GM18511 (cell line): ENCODE measurements around the gene SH3PXD2B.

Experiments
- ATAC-seq: cut with Tn5 transposase; IDR thresholded peaks from one replicate; pipeline ENCODE4 v1.9.1; 2021; ENCODE audit warnings: mild to moderate bottlenecking, moderate library complexity; ENCODE audit not compliant: unreplicated experiment

SH3PXD2B gene

DNA sequence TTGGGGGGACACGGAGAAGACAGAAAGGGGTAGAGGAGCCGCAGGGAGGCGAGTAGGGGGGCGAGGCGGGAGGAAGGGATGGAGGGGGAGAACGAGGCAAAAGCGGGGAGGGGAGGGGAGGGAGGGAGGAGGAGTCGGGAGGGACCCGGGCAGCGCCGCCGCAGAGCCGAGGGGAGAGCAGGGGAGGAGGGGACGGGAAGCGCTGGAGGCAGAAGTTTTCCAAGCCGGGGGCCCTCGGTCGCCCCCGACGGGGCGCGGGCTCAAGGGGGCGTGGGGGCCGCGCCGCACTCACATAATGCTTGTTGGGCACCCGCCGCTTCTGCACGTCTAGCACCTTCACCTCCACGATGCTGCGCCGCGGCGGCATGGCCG lies 353 bp downstream of the SH3PXD2B start:
- no peak for ATAC-seq

DNA sequence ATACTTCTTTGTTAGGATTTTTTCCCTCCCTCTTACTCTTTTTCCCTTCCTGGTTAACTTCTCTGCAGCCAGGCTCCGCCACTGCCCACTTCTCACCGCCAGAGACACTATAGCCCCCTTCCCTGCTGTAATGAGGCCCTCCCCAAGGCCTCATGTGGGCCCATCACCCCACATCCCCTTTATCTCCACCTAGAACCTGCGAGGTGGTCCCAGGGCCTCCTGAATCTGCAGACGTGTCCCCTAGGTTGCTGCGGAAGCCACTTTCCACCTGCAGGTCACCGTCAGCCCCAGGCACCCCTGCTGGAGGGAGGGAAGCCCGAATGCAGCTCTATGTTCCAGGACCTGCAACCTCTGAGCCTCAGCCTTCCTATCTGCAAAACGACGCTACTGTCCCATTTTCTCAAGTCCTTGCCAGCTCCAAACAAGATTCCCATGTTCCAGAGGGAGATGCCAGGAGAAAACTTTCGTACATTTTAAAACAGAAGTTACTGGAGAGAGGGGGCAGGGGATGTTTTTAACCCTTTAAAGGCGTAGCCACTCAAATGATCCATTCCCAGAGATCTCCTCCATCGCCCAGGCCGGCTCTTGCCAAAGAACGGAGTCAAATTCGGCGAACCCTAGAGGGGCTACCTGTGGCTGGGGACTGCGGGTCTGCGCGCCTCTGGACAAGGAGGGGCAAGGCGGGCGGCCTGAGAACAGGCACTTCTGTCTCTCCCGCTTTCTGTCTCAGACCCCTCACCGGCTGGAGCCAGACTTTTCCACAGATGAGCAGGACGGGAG lies 929 bp downstream of the SH3PXD2B start:
- ATAC-seq = no peak

DNA sequence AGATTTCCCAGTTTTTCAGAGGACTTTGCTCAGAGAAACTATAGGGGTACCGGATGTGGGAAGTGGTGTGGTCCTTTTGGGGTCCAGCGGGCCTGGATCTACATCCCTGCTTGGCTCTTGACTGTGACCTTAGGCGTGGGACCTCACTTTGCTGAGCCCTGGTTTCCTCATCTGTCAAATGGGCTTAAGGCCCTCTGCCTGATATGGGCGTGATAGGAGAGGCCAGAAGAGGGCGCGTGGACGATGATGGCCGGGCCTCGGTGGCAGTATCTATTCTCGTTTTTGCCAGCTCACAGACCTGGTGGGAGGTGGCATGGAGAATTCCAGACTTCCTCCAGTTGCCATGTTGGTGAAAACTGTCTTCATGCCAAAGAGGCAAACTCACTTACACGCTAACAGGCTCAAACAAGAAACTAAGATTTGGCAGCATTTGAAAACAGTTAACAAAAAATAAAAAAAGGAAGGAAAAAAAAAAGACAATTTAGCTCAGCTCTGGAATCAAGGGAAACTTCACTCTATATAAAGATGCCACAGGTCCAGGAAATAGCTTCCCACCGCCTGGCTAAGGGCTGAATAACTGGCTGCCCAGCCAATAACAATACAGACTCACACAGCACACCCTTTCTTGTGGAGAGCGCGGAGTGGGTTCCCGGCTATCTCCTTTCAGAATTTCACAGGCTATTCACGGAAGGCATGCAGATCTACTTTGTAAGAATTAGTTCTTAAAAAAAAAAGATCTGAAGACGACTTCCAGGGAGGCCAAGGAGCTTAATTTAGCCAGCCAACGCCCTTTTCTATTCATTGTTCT lies 1.7 kb downstream of the SH3PXD2B start:
- ATAC-seq = no peak

DNA sequence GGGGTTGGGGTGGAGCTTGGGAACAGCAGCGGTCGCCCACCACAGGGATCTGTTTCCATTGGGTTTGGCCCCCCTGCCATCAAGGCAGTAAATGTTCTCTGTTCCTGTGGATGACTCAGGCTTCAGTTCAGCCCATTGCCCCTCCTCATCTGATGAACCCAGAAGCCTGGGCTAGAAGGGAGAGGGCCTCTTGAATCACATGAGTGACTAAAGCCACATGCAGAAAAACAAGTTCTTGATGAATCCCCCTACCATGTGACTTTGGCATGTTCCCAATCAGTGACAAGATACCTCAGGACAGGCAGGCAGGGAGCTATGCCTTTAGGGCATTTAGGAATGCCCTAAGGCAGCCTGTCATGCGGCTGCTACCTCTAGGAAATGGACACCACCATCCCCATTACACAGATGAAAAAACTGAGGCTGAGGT lies 2.5 kb downstream of the SH3PXD2B start:
- no peak for ATAC-seq

DNA sequence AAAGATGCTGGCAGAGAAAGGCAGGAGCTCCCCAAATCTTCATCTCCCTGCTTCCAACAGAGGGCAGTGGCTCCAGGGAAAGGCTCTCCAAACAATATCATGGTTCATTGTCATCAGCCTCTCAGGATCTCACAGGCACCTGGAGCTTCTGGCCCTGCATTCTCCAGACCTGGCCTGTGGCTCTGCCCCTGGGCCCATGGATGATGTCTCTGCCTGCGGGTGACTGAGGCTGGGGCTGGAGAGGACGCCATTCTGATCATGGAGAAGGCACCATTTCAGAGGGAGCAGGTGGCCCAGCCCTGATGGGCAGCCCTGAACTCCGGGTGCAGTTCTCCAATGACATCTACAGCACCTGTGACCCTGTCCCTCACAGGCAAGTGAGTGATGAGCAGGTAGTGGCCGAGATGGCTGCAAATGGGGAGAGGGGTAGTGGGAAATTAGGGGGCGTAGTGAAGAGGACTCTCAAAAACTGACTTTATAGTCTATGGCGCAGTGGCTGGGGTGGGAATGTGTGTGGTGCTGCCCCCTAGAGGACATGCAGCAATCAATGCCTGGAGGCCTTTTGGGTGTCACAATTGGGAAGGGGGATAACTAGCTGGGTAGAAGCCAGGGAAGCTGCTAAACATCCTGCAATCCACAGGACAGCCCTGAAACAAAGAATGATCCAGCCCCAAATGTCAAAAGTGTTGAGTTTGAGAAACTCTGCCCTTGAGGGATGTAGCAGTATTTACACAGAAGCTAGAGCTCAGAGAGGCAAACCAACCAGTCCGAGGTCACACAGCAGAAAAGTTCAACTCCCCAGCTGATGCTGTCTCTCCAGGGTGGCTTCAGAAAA lies 3.2 kb downstream of the SH3PXD2B start:
- no peak for ATAC-seq

DNA sequence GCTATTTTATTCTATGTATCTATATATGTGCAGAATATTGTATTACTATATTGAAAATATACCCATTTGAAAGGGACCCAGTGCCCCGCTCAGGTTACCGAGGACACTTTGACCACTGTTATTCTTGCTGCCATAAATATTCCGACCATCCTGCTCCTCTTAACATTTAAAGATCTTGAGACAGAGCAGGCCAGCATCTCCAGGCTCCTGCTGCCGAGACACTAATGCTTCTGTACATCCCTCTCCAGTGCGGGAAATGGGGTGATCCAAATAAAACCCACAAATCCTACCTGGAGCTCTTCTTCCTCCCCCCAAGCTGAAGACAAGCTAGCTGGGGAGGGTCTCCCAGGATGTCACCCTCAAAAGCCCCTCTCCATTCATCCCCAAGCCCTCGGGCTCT lies 3.9 kb downstream of the SH3PXD2B start:
- no peak for ATAC-seq

DNA sequence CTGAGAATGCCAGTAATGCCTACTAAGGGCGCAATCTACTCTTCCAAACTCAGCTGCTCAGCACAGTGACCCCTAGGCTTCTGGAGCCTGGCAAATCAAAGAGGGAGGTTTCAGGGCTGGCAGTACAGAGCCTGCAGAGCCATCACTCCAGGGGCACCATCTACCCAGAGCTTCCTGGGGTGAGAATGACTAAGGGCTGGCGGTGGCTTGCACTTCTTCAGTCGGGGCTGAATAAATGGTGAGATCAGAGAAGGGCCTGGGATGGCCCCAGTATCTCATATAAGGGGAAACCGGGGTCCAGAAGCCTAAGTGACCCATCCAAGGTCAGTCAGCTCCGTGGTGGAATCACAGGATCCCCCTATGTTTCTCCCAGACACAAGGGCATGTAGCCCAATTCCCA lies 5.3 kb downstream of the SH3PXD2B start:
- no peak for ATAC-seq

DNA sequence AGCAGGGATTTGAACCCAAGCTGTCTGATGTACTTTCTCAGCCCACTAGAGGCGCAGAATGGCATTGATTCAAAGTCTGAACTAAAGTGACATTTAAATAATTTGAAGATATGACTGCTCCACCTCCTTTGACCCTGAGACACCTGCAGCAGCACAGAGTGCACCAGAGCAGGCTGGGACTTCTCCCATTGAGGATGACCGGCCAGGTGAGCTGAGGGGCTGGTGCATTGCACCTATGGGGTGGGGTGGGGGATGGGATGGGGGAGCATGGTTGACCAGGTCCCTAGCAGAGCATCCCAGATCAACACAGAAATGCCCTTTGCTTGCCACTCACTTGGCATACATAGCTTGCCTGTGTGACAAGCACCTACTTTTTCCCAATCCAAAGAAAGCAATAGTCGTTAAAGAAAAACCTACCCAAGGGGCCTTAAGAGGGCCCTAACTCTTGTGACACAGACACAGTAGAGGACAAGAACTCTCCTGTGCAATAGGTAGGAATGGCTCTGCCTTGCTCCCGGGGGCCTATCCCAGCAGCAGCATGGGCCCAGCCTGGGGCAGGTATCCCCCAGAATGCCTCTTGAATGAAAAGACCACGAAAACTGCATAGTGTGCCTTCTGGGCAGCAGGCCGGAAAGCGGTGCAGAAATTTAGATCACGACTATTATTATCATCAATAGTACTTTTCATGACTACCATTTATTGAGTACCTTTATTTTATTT lies 6.5 kb downstream of the SH3PXD2B start:
- no peak for ATAC-seq

DNA sequence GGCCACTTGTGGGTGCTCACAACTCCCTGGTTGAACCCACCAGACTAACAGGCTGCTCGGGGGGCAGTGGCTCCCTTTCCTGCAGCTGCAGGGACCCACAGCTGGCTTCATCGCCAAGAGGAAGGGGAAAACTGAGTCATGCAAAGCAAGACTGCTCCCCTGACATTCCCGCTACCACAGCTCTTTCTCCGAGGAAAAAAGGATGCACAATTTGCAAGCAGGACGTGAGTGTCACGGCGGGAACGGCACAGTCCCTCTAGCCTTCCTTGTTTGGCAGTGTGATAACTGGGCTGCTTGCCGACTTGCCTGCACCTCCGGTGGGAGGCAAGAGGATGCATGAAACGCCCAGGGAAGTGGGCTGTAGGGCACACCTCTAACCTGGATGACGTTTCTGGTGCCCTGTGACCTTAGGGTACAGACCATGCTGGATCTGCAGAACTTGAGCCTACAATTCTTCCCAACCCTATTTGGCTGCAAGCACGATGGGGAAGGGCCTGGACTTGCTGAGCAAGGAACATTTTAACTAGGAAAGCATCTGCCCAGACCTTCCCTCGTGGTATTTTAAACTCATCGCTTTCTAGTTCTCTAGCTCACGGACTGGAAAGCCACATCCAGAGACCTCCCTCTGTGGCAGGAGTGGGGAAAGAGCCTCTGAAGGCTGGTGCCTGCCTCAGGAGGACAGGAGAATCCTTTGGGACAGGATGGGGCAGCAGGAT lies 7.8 kb downstream of the SH3PXD2B start:
- no peak for ATAC-seq

DNA sequence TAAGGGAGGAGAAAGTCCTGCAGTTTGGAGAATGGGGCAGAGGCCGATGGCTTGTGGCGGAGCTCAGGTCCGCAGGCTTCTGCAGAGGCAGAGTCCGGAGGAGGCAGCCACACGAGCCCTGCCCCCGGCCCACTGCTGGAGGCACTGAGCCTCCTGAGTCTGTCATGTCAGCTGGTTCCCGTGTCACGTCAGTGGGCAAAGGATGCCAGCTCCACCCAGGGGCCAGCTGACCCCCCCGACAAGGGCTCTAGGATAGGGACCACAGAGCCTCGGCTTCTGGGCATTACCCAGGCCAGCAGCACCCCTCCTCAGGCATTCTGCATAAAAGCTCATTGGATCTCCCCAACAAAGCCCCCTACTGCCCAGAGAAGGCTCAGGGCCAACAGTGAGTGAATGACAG lies 8.5 kb downstream of the SH3PXD2B start:
- no peak for ATAC-seq

DNA sequence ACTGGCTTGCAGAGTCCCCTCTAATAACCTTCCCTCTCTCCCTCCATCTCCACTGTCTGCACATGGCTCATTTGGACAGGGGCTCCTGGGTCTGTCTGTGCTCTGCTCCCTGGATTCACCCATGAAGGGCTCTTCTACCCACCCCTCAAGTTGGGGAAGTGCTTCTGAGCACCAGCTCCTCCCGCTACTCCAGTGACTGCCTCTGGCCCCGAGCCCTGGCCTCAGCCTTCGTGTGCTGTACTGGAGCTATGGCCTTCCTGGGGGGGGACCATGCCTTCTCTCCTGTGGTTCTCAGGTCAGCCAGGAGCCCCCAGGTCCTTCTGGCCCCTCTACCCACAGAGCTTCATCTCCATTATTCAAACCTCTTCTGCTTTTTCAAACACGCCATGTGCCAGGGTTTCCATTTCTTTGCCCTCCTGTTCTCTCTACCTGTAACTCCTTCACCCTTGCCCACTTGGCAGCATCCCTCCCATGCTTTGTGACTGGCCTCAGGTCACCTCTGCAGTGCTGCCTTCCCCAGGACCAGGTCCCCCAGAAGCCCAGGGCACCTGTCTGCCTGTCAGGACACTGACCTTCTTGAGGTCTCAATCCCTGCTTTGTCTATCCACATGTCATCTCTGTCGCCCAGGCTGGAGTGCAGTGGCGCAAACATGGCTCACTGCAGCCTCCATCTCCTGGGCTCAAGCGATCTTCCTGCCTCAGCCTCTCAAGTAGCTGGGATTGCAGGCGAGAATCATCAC lies 9.5 kb downstream of the SH3PXD2B start:
- no peak for ATAC-seq

DNA sequence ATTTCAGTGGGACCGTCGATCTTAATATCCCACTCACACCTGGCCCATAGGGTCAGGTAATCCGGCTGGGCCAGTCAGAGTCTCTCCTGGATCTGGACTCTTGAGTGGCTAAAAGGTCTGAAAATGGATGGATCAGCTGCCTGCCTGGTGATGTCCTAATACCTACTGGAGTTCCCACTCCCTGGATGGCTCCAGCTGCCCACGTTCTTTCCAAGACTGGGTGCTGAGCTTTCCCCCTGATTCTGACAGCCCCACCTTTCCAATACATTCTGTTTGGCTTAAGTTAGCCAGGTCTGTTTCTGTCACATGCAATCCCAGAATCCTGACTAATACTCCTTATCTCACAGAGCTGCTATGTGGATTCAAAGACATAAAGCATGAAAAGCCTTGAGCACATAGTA lies 10.2 kb downstream of the SH3PXD2B start:
- no peak for ATAC-seq

DNA sequence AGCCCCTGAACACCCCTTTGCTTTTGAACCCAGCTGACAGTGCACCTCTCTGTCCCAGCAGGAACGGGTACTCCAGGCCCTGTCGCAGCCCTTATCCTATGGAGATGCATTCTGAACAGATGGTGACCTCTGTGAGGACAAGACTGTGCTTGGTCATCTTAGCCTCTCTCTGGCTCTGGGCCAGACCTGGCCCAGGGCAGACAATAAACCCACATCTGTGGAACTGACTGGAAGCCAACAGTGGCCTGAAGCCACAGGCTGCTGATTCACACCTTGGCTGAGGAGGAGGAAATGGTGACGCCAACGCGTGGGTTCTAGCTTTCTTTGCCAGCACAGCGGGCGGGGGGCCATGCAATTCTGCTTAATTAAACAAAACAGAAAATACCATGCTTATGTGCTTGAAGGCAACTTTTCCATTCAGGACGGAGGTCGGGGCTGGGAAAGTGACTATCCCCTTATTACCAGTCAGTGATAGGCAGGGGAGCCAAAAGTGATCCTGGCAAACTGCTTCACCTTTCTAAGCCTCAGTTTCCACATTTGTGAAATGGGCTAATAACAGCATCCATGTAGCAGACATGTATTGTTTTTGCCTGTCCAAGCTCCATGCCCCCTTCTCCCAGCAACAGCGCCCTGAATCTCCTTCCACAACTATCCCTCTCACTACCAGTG lies 10.8 kb downstream of the SH3PXD2B start:
- ATAC-seq = no peak

DNA sequence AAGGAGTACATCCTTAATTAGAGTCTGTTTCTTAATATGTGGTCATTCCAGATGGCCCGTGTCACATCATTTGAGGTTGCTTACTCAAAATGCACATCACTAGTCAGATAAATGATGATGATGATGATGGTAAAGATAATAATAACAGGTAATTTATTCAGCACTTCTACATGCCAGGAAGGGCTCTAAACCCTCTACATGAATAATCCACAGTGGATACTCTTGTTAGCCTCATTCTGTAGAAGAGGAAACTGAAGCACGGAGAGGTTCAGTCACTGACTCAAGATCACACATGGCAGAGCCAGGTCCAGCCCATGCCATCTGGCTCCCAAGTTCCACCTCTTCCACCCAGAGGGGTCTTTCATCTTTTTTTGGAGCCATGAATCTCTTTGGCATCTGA lies 11.7 kb downstream of the SH3PXD2B start:
- no peak for ATAC-seq

DNA sequence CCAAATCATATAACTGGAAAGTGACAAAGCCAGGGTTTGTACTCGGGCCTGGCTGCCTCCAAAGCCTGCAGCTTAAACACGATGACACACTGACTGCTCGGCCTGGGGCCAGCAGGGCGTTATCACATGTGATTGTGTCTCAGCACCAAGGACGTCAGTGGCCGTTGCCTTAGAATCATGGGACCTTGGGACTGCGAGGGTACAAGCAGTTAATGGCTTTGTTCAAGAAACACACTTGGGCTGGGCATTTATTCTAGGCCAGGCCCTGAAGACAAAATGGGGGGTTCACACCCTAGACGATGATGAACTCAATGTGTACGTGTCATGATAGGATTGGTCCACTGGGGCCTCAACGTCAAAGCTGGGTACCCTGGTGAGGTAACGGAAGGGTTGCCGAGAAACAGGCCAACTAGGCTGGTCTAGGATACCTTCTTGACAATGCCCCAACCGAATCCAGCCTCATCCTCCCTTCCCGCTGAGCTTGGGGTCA lies 13.0 kb downstream of the SH3PXD2B start:
- no peak for ATAC-seq

DNA sequence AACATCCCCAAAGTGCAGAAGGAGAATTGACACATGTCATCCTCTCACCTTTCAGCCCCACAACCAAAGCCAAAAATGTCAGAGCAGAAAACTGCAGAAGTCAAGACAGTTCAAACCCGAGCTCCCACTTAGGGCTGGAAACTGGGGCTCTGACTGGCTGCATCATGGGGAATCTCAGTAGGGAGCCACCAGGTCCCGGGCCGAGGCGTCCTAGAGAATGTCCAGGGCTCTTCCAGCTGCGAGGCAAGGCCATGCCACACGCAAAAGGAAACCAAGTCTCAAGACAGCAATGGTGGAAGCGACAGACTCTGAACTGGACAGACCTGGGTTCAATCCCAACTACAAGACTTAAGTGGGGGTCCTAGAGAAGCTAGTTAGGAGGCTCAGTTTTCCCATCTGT lies 13.8 kb downstream of the SH3PXD2B start:
- no peak for ATAC-seq

DNA sequence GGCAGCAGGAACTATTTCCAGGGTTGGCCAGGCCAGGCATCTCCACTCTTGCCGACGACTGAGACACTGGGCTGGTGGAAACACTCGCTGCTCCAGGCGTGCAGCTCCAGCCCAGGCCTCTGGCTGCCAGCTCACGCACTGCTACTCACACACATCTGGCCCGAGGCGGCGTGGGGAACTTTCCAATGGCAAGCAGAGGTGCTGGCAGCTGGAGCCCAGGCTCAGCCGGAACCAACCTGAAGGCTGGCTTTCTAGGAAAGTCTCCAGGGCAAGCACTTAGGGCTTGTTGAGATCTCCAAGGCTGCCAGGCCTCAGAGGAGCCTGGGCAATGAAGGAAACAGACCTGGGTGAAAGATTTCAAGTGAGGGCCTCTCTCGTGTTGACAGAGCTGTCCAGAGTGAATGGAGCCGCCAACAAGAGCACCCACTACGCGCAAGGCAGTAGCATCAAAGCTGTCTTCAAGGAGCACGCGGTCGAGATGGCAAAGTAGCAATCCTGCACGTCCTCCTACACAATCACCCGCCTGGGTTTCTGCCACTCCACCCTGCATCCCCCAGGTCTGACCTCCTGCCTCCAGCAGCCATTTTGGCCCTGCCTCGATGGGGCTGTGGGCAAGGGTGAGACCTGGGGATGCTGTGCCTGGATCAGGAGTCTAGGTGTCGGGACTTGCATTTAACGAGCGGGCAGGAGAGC lies 14.4 kb downstream of the SH3PXD2B start:
- ATAC-seq = no peak

DNA sequence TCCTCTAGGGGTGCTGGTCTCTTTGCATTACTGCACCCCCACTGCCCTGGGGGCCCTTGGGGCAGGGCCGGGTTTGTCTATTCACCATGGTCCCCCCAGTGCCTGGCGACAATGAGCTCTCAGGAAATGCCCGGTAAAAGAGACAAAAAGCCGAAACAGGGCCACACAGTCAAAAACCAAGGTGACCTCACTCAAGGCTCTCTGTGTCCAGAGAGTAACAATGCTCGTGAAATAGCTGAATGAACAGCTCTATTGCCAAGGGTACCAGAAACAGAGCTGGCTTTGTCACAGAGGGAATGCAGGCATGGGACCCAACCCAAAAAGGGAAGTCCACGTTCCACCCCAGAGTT lies 16.0 kb downstream of the SH3PXD2B start:
- ATAC-seq = no peak
